CD4-positive, CD25-positive, alpha-beta regulatory T cell (primary cell): Measurements from ENCODE around the gene PNPLA3. TPM values are rescaled to one million over a fixed set of nuclear protein-coding genes. Genes with fewer than 3 reads are reported as not detected.
"Not testable (repeated sequence)": the region's sequence is repeated elsewhere in the genome, so short reads cannot be mapped to it uniquely, and the experiment has no call there.

Experiments used
- ATAC-seq, 2 donors: fragments of 150-1000 bp; cut with Tn5 transposase; one replicate each; pipeline ENCODE4 v1.10.0; 2021; ENCODE audit warnings: low read depth in 2 of 2, moderate number of reproducible peaks in 2 of 2, moderate library complexity in 1 of 2
- DNase-seq, 3 donors: peaks; one replicate each; pipeline versions ENCODE4 v3.0.0 to v3.0.0-alpha.2; 2012 to 2022; ENCODE audit warnings: mixed read lengths in 1 of 3
- H3K27ac ChIP-seq: one replicate; pipeline ENCODE4 v1.7.0; 2013; ENCODE audit warnings: mild to moderate bottlenecking, low read length; ENCODE audit not compliant: insufficient read depth, poor library complexity, severe bottlenecking
- H3K27me3 ChIP-seq: one replicate; pipeline ENCODE4 v1.7.0; 2013; ENCODE audit warnings: low read length; ENCODE audit not compliant: control insufficient read depth, insufficient read depth
- H3K36me3 ChIP-seq: one replicate; pipeline ENCODE4 v1.7.0; 2013; ENCODE audit warnings: mild to moderate bottlenecking, low read length, moderate library complexity; ENCODE audit not compliant: control insufficient read depth, insufficient read depth
- H3K4me1 ChIP-seq: 2 replicates; pipeline ENCODE4 v1.7.0; 2013; ENCODE audit warnings: mild to moderate bottlenecking, low read length; ENCODE audit not compliant: insufficient read depth, control insufficient read depth, poor library complexity, severe bottlenecking
- H3K4me3 ChIP-seq: one replicate; pipeline ENCODE4 v1.7.0; 2013; ENCODE audit warnings: low read depth, mild to moderate bottlenecking, low read length, moderate library complexity
- H3K9me3 ChIP-seq, 2 experiments: 1 replicate in 1 of 2; 2 replicates in 1 of 2; pipeline ENCODE4 v1.7.0; 2013; ENCODE audit warnings: low read length in 2 of 2, mild to moderate bottlenecking in 1 of 2, moderate library complexity in 1 of 2; ENCODE audit not compliant: control insufficient read depth in 2 of 2
- H3K27ac Mint-ChIP-seq, 3 donors: one replicate each; pipeline ENCODE4 v1.8.0; 2020 to 2022; ENCODE audit warnings: mild to moderate bottlenecking in 3 of 3, mixed read lengths in 3 of 3, moderate library complexity in 2 of 3
- H3K27me3 Mint-ChIP-seq: one replicate; pipeline ENCODE4 v1.8.0; 2022; ENCODE audit warnings: mild to moderate bottlenecking, mixed read lengths
- H3K36me3 Mint-ChIP-seq: one replicate; pipeline ENCODE4 v1.8.0; 2020; ENCODE audit warnings: mixed read lengths
- H3K4me1 Mint-ChIP-seq, 4 donors: one replicate each; pipeline ENCODE4 v1.8.0; 2020 to 2022; ENCODE audit warnings: mixed read lengths in 4 of 4, mild to moderate bottlenecking in 1 of 4
- H3K4me3 Mint-ChIP-seq, 4 donors: one replicate each; pipeline ENCODE4 v1.8.0; 2020 to 2022; ENCODE audit warnings: mild to moderate bottlenecking in 4 of 4, mixed read lengths in 4 of 4, moderate library complexity in 3 of 4
- H3K9me3 Mint-ChIP-seq, 7 donors: one replicate each; pipeline ENCODE4 v1.8.0; 2020 to 2022; ENCODE audit warnings: mixed read lengths in 7 of 7, mild to moderate bottlenecking in 3 of 7, moderate library complexity in 2 of 7
- polyA plus RNA-seq, 4 donors: library from polyadenylated mRNA; unstranded; fragments of 300-500 nt; fragmentation: Illumina TruSeq; gene quantifications; one replicate each; pipeline ENCODE4 v1.2.3, GENCODE V29; 2021
- total RNA-seq: library from RNA; stranded (reverse); gene quantifications from one replicate; pipeline ENCODE4 v1.2.3, GENCODE V29; 2022

Gene PNPLA3
- total and polyA plus RNA-seq, 5 donors from 2014 or later = not detected

DNA sequence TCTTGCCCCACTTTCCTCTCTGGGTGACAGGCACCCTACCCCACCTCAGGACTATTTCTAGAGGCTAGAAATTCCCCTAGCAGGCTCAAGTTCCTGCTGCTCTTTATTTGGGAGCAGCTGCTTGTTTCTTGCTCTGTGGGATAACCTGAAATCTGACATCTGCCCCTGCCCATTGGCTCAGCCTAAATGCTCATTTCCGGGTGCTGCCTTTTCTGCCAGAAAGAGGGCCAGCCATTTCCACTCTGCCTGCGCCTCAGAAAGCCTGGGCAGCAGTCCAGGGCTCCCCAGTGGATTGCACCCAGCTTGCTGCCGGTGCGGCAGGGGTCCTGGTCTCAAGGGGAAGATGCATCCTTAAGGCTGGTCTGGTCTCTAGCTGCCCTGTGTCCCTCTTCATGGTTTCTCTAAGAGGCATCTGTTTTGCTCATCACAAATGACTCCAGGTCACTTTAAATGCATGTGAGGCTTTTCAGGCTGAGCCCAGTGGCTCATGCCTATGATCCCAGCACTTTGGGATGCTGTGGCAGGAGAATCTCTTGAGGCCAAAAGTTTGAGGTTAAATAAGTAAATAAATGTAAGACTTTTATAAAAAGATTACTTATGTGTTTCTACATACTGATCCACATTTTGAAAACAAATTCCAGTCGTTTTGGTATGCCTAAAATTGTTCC is 21.5 kb upstream of the PNPLA3 start:
- H3K27ac Mint-ChIP-seq = no peak overlapping the region

DNA sequence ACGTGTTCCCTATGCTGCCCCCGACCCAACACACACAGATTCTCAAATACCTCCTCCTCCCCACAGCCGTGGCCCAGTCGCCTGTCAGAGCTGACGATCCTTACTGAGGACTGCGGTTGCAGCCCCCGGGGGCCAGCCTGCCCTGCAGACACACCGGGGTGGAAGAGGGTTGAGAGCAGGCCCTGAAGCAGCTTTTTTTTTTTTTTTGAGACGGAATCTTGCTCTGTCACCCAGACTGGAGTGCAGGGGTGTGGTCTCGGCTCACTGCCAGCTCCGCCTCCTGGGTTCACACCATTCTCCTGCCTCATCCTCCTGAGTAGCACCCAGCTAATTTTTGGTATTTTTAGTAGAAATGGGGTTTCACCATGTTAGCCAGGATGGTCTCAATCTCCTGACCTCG is 20.6 kb upstream of the PNPLA3 start:
- H3K27ac Mint-ChIP-seq, ATAC-seq: not testable (repeated sequence)

More for the DNA sequence above, 21.5 kb upstream of the PNPLA3 start:
- Mint-ChIP-seq H3K4me3 (no peak overlapping the region), H3K36me3 (no peaks in the 10 kb centered on the region), H3K9me3 (peaks cover 0 to 2% (median 0%) of the 10 kb centered on the region in 7 donors), H3K27me3 (peaks cover 35% of the 10 kb centered on the region), H3K4me1 (no peaks in the 10 kb centered on the region)
- Histone ChIP-seq H3K4me1 (no peaks in the 10 kb centered on the region), H3K9me3 (no peaks in the 10 kb centered on the region), H3K27me3 (no peaks in the 10 kb centered on the region), H3K27ac (no peak overlapping the region), H3K36me3 (no peaks in the 10 kb centered on the region), H3K4me3 (no peak overlapping the region)
- ATAC-seq = no peak
- no peak for DNase-seq

DNA sequence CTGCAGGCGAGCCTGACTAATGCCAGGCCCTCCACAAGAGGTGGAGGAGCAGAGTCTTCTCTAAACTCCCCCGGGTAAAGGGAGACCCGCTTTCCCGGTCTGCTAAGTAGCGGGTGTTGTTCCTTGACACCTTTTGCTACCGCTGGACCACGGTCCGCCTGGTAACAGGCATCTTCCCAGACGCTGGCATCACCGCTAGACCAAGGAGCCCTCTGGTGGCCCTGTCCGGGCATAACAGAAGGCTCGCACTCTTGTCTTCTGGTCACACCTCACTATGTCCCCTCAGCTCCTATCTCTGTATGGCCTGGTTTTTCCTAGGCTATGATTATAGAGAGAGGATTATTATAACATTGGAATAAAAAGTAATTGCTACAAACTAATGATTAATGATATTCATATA is 19.2 kb upstream of the PNPLA3 start:
- not testable (repeated sequence) for H3K4me1 Mint-ChIP-seq, H3K36me3 Mint-ChIP-seq, H3K4me1 ChIP-seq, H3K9me3 Mint-ChIP-seq, H3K27me3 ChIP-seq, H3K9me3 ChIP-seq, H3K4me3 ChIP-seq, H3K36me3 ChIP-seq, ATAC-seq, H3K27ac ChIP-seq, H3K4me3 Mint-ChIP-seq
- Mint-ChIP-seq H3K27ac (peak overlapping the region in 1 of 3 donors; percentile 75), H3K27me3 (peaks cover 24% of the 10 kb centered on the region)
- peak in 1 of 3 donors; percentile 16 for DNase-seq

More for the DNA sequence above, 20.6 kb upstream of the PNPLA3 start:
- H3K36me3 Mint-ChIP-seq, H3K27me3 ChIP-seq, H3K4me1 ChIP-seq, H3K4me3 Mint-ChIP-seq, H3K36me3 ChIP-seq, H3K9me3 ChIP-seq, H3K27ac ChIP-seq, DNase-seq, H3K4me1 Mint-ChIP-seq, H3K4me3 ChIP-seq, H3K9me3 Mint-ChIP-seq: not testable (repeated sequence)
- peaks cover 31% of the 10 kb centered on the region for H3K27me3 Mint-ChIP-seq

DNA sequence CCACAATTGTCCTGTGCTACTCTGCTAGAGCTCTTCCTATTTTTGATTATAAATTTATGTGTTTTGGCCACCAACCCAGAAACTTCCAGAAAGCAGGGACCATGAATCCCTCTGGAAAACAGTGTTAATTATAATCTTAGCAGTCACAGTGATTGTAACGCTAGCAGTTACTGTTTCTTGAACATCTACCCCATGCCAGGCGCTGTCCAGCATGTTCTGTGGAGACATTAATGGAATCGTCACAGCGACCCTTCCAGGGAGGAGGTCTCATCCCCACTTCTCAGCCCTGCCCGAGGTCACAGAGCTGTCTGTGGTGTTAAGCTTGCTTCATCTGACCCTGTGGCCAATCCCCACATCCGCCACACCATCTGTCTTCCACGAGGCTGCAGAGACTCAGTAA is 17.9 kb upstream of the PNPLA3 start:
- H3K27me3 Mint-ChIP-seq = peaks cover 27% of the 10 kb centered on the region
- H3K9me3 Mint-ChIP-seq = peaks cover 0 to 2% (median 0%) of the 10 kb centered on the region in 7 donors
- DNase-seq = no peak
- H3K4me3 Mint-ChIP-seq = no peak overlapping the region
- no peaks in the 10 kb centered on the region for H3K9me3 ChIP-seq
- no peak overlapping the region for H3K27ac ChIP-seq
- no peak for ATAC-seq
- no peaks in the 10 kb centered on the region for H3K4me1 Mint-ChIP-seq
- H3K27me3 ChIP-seq = no peaks in the 10 kb centered on the region
- no peak overlapping the region for H3K4me3 ChIP-seq
- H3K4me1 ChIP-seq = no peaks in the 10 kb centered on the region
- no peaks in the 10 kb centered on the region for H3K36me3 Mint-ChIP-seq
- peak overlapping the region in 1 of 3 donors; percentile 32 for H3K27ac Mint-ChIP-seq
- H3K36me3 ChIP-seq = no peaks in the 10 kb centered on the region

DNA sequence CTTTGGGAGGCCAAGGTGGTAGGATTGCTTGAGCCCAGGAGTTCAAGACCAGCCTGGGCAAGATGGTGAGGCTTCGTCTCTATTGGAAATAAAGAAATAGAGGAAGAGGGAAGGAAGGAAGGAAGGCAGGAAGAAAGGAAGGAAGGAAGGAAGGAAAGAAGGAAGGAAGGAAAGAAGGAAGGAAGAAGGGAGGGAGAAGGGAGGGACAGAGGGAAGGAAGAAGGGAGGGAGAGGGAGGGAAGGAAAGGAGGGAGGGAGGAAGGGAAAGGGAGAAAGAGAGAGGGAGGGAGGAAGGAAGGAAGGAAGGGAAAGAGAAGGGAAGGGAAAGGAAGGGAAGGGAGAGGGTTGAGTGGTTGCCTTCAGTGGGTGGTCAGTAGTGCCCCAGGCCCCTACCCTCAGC is 13.9 kb upstream of the PNPLA3 start:
- DNase-seq (no peak), ATAC-seq (no peak)
- no peak overlapping the region for H3K4me3 ChIP-seq
- Mint-ChIP-seq H3K27me3 (peaks cover 20% of the 10 kb centered on the region), H3K36me3 (no peaks in the 10 kb centered on the region), H3K9me3 (peaks cover 0 to 2% (median 0%) of the 10 kb centered on the region in 7 donors), H3K4me1 (no peaks in the 10 kb centered on the region), H3K27ac (no peak overlapping the region), H3K4me3 (no peak overlapping the region)
- no peaks in the 10 kb centered on the region for H3K27me3 ChIP-seq
- no peaks in the 10 kb centered on the region for H3K9me3 ChIP-seq
- H3K4me1 ChIP-seq = no peaks in the 10 kb centered on the region
- H3K27ac ChIP-seq = no peak overlapping the region
- H3K36me3 ChIP-seq = no peaks in the 10 kb centered on the region

DNA sequence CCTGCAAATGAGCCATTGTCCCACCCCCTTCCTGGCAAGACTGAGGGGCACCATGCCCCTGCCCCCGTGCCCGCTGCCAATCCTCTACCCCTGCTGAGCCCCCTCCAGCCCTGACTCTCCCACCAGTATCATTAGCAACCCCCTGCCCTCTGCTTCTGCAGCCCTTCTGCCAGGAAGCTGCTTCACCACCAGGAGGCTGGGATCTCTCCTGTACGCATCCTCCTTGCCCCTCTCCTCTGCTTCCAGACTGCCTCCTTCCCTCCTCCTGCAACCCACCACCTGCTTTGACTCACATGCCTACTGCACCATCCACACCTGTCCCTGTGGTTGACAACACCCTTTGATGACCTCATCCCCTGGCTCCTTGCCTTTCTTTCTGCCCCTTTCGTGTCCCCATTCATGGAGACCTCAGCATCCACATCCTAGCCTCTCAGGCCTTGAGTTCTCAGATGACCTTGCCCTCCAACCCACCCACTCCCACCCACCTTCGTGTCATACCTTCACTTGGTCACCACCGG is 13.4 kb upstream of the PNPLA3 start:
- no peak overlapping the region for H3K4me3 Mint-ChIP-seq
- H3K27me3 Mint-ChIP-seq = peaks cover 20% of the 10 kb centered on the region
- Histone ChIP-seq H3K36me3 (no peaks in the 10 kb centered on the region), H3K4me3 (no peak overlapping the region), H3K27ac (no peak overlapping the region), H3K4me1 (no peaks in the 10 kb centered on the region), H3K9me3 (no peaks in the 10 kb centered on the region), H3K27me3 (no peaks in the 10 kb centered on the region)
- no peak overlapping the region for H3K27ac Mint-ChIP-seq
- no peak for ATAC-seq
- H3K9me3 Mint-ChIP-seq = peaks cover 0 to 2% (median 0%) of the 10 kb centered on the region in 7 donors
- H3K4me1 Mint-ChIP-seq = no peaks in the 10 kb centered on the region
- DNase-seq = no peak
- no peaks in the 10 kb centered on the region for H3K36me3 Mint-ChIP-seq

DNA sequence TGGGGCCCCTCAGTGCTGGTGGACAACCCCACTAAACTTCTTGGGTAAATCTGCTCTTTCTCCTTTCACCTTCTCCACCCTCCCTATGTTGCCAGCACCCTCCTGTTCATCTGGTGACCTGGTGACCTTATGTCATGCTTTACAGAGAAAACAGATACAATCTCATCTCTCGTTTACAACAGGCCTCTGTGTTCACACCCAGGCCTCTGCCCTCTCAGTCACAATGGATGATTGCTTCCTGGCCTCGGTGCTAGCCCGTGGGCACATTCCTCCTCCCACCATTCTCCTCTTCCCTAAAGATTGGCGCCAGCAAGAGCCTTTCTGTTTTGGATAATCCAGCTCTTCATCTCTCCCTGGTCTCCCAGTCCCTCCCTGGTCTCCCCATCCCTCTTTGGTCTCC is 12.3 kb upstream of the PNPLA3 start:
- H3K27me3 Mint-ChIP-seq = peaks cover 10% of the 10 kb centered on the region
- no peak for ATAC-seq

DNA sequence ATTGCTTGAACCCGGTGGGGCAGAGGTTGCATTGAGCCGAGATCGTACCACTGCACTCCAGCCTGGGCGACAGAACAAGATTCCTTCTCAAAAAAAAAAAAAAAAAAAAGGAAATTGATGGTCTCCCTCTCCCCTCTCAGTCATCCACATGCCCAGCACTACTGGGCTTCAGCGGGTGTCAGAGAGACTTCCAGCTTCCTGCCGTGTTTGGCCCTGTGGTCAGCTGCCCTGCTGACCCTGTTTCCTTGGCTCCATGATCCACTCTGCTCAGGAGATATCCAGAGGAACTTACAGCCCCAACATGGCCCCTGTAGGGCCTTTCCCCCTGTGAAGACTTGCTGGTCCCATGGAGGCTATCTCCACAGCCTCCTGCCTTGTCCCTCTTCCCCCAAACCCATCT is 6.1 kb upstream of the PNPLA3 start:
- no peaks in the 10 kb centered on the region for H3K36me3 Mint-ChIP-seq
- Histone ChIP-seq H3K4me3 (no peak overlapping the region), H3K27me3 (peaks cover 2% of the 10 kb centered on the region), H3K27ac (no peak overlapping the region), H3K4me1 (no peaks in the 10 kb centered on the region), H3K9me3 (no peaks in the 10 kb centered on the region), H3K36me3 (no peaks in the 10 kb centered on the region)
- H3K9me3 Mint-ChIP-seq = peaks cover 0 to 2% (median 0%) of the 10 kb centered on the region in 7 donors
- H3K27ac Mint-ChIP-seq = no peak overlapping the region
- peaks cover 26% of the 10 kb centered on the region for H3K27me3 Mint-ChIP-seq
- no peaks in the 10 kb centered on the region for H3K4me1 Mint-ChIP-seq
- no peak for ATAC-seq
- DNase-seq = no peak
- H3K4me3 Mint-ChIP-seq = no peak overlapping the region

More for the DNA sequence above, 12.3 kb upstream of the PNPLA3 start:
- Histone ChIP-seq H3K27me3 (no peaks in the 10 kb centered on the region), H3K4me3 (no peak overlapping the region), H3K27ac (no peak overlapping the region), H3K4me1 (no peaks in the 10 kb centered on the region), H3K9me3 (no peaks in the 10 kb centered on the region), H3K36me3 (no peaks in the 10 kb centered on the region)
- Mint-ChIP-seq H3K27ac (no peak overlapping the region), H3K36me3 (no peaks in the 10 kb centered on the region), H3K4me1 (no peaks in the 10 kb centered on the region), H3K4me3 (no peak overlapping the region), H3K9me3 (peaks cover 0 to 2% (median 0%) of the 10 kb centered on the region in 7 donors)
- no peak for DNase-seq
